ENCODE measurements around the gene GINS2. TPM values are rescaled to one million over a fixed set of nuclear protein-coding genes. Genes with fewer than 3 reads are reported as not detected.

Gene GINS2
- total RNA-seq, 1 experiment from 2014 or later = 53.3 TPM

DNA sequence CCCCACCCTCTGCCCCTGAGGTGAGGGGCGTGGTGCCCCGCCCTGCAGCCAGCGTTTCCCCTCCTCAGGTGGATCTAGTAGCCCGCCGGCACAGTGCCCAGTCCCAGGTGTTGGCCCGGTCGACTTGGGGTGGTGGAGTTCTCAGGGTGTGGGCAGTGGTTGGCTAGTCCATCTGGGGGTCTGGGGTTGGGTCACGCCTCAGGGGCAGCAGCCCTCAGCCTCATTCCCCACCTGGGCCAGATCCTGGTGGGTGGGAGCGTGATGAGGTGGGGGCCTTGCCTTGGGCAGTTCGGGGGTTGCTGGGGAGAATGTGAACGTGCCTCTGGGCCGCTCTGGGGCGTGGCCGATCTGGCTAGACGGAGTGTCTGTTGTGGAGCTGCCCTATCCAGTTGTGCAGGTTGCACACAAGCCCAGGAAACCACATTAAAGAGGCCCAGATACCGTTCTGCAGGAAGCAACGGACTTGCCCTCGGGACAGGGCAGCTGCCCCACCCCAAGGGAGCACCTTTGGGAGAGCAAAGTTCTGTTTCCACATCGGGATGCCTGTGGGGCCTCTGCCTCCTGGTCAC lies 43.6 kb downstream of the GINS2 start (continued):
- TF ChIP-seq, protein P1, sequence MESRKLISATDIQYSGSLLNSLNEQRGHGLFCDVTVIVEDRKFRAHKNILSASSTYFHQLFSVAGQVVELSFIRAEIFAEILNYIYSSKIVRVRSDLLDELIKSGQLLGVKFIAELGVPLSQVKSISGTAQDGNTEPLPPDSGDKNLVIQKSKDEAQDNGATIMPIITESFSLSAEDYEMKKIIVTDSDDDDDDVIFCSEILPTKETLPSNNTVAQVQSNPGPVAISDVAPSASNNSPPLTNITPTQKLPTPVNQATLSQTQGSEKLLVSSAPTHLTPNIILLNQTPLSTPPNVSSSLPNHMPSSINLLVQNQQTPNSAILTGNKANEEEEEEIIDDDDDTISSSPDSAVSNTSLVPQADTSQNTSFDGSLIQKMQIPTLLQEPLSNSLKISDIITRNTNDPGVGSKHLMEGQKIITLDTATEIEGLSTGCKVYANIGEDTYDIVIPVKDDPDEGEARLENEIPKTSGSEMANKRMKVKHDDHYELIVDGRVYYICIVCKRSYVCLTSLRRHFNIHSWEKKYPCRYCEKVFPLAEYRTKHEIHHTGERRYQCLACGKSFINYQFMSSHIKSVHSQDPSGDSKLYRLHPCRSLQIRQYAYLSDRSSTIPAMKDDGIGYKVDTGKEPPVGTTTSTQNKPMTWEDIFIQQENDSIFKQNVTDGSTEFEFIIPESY (IDR thresholded peaks at IDR 0.05; ENCODE audit: extremely low read depth, insufficient replicate concordance, low read length) = peak; percentile 81
- no peak for TF ChIP-seq RAD21 (IDR thresholded peaks at IDR 0.05; ENCODE audit: low read depth)
- no peak for TF ChIP-seq SIN3A (IDR thresholded peaks at IDR 0.05; ENCODE audit: low read depth)
- no peak for TF ChIP-seq CBX3 (IDR thresholded peaks at IDR 0.05; ENCODE audit: low read depth)
- TF ChIP-seq ELF1 (IDR thresholded peaks at IDR 0.05; ENCODE audit: borderline replicate concordance, low read depth) = no peak
- TF ChIP-seq, protein P2, sequence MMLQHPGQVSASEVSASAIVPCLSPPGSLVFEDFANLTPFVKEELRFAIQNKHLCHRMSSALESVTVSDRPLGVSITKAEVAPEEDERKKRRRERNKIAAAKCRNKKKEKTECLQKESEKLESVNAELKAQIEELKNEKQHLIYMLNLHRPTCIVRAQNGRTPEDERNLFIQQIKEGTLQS (IDR thresholded peaks at IDR 0.05) = no peak
- TF ChIP-seq TCF7L2 (IDR thresholded peaks at IDR 0.05; ENCODE audit: borderline replicate concordance, extremely low read depth, insufficient read depth, insufficient read length) = peak; percentile 80
- TF ChIP-seq POLR2A (IDR thresholded peaks at IDR 0.05; ENCODE audit: borderline replicate concordance, extremely low read depth, insufficient read depth, insufficient read length) = no peak
- peak; percentile 38 for TF ChIP-seq YY1 (IDR thresholded peaks at IDR 0.05; ENCODE audit: extremely low read depth, insufficient replicate concordance, low read depth, low read length)
- TF ChIP-seq ZNF274 (IDR thresholded peaks at IDR 0.05; ENCODE audit: low read depth, low read length) = no peak
- no peak for TF ChIP-seq CEBPB (IDR thresholded peaks at IDR 0.05; ENCODE audit: low read depth)
- TF ChIP-seq SRF (IDR thresholded peaks at IDR 0.05; ENCODE audit: low read depth) = no peak
- no peak for TF ChIP-seq EGR1 (IDR thresholded peaks at IDR 0.05; ENCODE audit: low read depth)
- TF ChIP-seq POLR2AphosphoS5 (IDR thresholded peaks at IDR 0.05; ENCODE audit: low read depth, low read length) = peak; percentile 58
